GM21723 (cell line): ENCODE measurements around the gene OR4D1.

Source experiments
- ATAC-seq: cut with Tn5 transposase; IDR thresholded peaks from one replicate; pipeline ENCODE4 v1.9.1; 2021; ENCODE audit warnings: mild to moderate bottlenecking, moderate library complexity; ENCODE audit not compliant: unreplicated experiment

OR4D1 gene

GRCh38 chr17:58191241-58191896 is 43.2 kb downstream of the OR4D1 start:
- no peak for ATAC-seq

DNA sequence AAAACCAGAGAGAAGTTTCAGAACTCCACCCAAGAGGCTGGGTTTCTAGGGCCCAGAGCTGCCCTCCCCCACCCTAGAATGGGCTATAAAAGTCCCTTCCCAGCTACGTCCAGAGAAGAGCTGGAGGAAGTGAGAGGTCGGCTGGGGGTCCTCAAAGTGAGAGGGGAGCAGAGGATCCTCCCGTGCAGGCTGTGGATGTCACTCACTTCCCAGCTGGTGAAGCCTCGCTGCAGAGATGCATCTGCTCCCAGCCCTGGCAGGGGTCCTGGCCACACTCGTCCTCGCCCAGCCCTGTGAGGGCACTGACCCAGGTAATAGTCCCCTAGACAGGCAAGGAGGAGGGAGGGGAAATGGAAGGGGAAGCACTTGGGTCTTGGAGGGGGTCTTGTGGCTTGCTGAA is 44.4 kb downstream of the OR4D1 start, which contains the start of gene EPX:
Gene EPX (plus strand): TSS at position 115 of the 400 bp plus-strand sequence. CDS start 121 bp downstream, at position 236.
- no peak for ATAC-seq

GRCh38 chr17:58193641-58194255 is 45.6 kb downstream of the OR4D1 start:
- no peak for ATAC-seq

DNA sequence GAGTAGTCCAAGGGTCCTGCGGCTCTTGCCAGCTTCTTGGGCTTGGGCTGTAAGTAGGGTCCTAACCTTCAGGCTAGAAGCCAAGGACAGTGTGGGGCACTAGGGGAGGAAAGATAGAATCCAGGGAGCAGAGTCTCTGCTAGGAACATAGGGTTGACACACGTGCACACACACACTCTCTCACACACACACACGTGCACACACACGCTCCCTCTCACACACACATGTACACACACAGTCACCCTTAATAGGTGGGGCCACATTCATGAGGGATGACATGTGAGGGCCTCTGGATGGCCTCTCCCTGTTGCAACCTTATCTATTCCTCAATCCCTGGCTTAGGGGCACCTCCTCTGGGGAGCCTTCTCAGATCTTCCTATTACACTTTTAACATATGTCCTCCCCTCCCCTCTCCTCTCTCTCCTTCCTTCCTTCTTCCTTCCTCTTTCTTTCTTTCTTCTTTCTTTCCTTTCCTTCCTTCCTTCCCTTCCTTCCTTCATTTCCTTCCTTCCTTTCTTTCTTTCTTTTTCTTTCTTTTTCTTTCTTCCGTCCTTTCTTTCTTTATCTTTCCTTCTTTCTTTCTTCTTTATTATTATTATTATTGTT is 47.4 kb downstream of the OR4D1 start:
- no peak for ATAC-seq

GRCh38 chr17:58196610-58197009 is 48.4 kb downstream of the OR4D1 start:
- no peak for ATAC-seq

GRCh38 chr17:58200024-58200633 is 51.9 kb downstream of the OR4D1 start:
- ATAC-seq, result no peak

GRCh38 chr17:58202859-58203258 is 54.7 kb downstream of the OR4D1 start:
- no peak for ATAC-seq

GRCh38 chr17:58204796-58205195 is 56.6 kb downstream of the OR4D1 start:
- ATAC-seq, result no peak

- no peak for ATAC-seq
Observed at GRCh38 chr17:58205936-58206335, 57.8 kb downstream of the OR4D1 start.

- ATAC-seq, result no peak
Observed at GRCh38 chr17:58207451-58207850, 59.3 kb downstream of the OR4D1 start.

DNA sequence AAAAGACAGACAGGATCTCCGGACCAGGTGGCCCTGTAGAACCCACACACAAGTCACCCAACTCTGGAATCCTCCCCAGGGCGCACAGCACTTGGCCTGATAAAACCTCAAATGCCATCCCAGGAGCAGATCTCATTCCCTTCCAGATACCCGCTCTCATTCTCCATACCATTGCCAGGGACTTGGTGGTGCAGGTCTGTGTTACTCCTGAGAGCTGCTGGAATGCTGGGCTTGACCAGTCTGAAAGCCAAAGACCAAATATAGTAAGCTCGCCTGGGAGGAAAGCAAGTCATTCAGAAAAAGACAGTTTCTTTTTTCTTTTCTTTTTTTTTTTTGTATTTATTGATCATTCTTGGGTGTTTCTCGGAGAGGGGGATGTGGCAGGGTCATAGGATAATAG is 60.2 kb downstream of the OR4D1 start:
- no peak for ATAC-seq
